Effector memory CD8-positive, alpha-beta T cell (primary cell): Measurements from ENCODE around the gene ITPR1.

Source experiments
- ATAC-seq: fragments of 150-1000 bp; cut with Tn5 transposase; replicated peaks from 2 replicates; pipeline ENCODE4 v1.10.0; 2021; ENCODE audit warnings: mild to moderate bottlenecking, moderate library complexity
- DNase-seq, 3 experiments: peaks; one replicate each; pipeline ENCODE4 v3.0.0; 2021
- H3K27ac Mint-ChIP-seq, 2 donors: one replicate each; pipeline ENCODE4 v1.8.0; 2022; ENCODE audit warnings: mild to moderate bottlenecking in 2 of 2, mixed read lengths in 2 of 2, moderate library complexity in 2 of 2
- H3K27me3 Mint-ChIP-seq, 2 donors: one replicate each; pipeline ENCODE4 v1.8.0; 2022; ENCODE audit warnings: mixed read lengths in 2 of 2
- H3K36me3 Mint-ChIP-seq: one replicate; pipeline ENCODE4 v1.8.0; 2022; ENCODE audit warnings: mild to moderate bottlenecking, moderate library complexity, mixed read lengths; ENCODE audit not compliant: insufficient read depth
- H3K4me1 Mint-ChIP-seq, 2 donors: one replicate each; pipeline ENCODE4 v1.8.0; 2022; ENCODE audit warnings: low read depth in 2 of 2, mixed read lengths in 2 of 2
- H3K4me3 Mint-ChIP-seq, 2 donors: one replicate each; pipeline ENCODE4 v1.8.0; 2022; ENCODE audit warnings: mild to moderate bottlenecking in 2 of 2, mixed read lengths in 2 of 2, moderate library complexity in 2 of 2
- H3K9me3 Mint-ChIP-seq, 2 donors: one replicate each; pipeline ENCODE4 v1.8.0; 2022; ENCODE audit warnings: mixed read lengths in 2 of 2

ITPR1 gene

DNA sequence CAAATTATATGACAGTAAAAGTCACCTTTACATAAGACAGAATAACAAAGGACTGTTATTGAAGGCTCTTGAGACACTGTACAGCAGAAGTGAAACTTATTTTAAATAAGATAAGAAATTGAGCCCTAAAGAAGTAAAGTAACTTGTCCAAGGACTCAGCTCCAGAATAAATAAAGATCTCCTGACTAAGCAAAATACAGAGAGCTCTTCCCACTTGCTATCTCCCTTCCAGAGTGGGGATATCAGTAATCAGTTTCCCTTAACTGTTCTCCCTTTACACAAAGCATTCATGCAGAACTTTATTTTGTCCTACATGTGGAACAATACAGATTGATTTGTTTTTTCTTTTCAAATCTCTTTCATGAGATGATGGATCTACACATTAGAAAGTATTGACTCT is 356.6 kb downstream of the ITPR1 start:
- DNase-seq: no peak
- Mint-ChIP-seq H3K4me1 (peaks cover 47% of the 10 kb centered on the region in 2 donors), H3K27ac (peak overlapping the region; percentile 96 to 98), H3K36me3 (peaks cover 10% of the 10 kb centered on the region), H3K27me3 (no peaks in the 10 kb centered on the region), H3K9me3 (no peaks in the 10 kb centered on the region), H3K4me3 (peak overlapping the region; percentile 25 to 65)
- no peak for ATAC-seq

DNA sequence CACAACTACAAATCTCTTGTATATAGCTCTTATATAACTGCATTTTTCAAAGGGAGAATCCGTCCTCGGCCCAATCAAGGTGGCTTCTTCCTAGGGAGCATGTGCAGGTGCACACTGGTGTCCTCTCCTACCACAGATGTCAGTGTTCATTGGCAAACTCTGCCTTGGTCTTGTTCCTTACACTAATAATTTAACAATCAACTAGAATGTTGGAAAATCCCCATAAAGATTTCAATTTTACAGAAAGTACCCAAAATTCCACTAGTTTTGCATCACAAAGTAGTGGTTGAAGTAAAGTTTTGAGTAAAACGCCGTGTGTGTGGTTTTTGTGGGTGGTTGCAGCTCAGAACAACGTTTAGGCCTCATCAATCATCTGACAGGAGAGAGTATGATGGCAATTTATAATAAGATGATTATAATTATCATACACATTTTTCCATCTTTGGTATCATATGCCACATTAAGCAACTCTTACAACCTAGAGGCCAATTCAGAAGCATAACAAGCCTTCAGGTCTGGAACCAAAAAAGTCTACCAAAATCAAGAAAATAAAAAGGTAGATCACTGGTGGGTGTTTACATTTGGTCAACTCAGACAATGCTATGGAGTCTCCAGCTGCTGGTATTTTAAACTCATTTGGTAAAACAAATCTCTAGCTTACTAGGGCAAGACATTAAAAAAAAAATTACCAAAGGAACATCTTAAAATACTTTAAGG is 357.2 kb downstream of the ITPR1 start:
- H3K4me3 Mint-ChIP-seq: peak overlapping the region; percentile 25 to 65

DNA sequence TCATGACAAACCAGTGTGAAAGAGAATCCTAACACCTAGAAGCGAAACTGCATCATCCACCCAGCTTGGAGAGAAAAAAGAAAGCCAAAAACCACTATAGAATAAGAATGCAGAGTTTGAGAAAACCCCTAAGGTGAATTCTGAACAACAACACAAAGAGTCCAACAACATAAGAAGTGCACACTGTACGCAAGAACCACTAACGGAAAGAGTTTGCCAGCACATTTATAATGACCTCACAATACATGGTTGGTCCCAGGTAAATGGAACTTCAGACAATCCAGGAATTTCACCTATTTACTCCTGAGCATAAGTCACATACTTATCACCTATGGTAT is 357.7 kb downstream of the ITPR1 start:
- Mint-ChIP-seq H3K36me3 (peaks cover 10% of the 10 kb centered on the region), H3K4me3 (peak overlapping the region in 1 of 2 donors; percentile 65), H3K9me3 (no peaks in the 10 kb centered on the region), H3K27ac (peak overlapping the region; percentile 96 to 98), H3K4me1 (peaks cover 36 to 40% of the 10 kb centered on the region in 2 donors), H3K27me3 (no peaks in the 10 kb centered on the region)
- peak; percentile 27 to 31 (median 29) for DNase-seq
- peak; percentile 79 for ATAC-seq

More for the DNA sequence above, 357.2 kb downstream of the ITPR1 start:
- ATAC-seq: peak; percentile 22
- Mint-ChIP-seq H3K27me3 (no peaks in the 10 kb centered on the region), H3K36me3 (peaks cover 10% of the 10 kb centered on the region), H3K4me1 (peaks cover 41 to 43% of the 10 kb centered on the region in 2 donors), H3K9me3 (no peaks in the 10 kb centered on the region), H3K27ac (peak overlapping the region; percentile 96 to 98)
- peak in 1 of 3 experiments; percentile 21 for DNase-seq

DNA sequence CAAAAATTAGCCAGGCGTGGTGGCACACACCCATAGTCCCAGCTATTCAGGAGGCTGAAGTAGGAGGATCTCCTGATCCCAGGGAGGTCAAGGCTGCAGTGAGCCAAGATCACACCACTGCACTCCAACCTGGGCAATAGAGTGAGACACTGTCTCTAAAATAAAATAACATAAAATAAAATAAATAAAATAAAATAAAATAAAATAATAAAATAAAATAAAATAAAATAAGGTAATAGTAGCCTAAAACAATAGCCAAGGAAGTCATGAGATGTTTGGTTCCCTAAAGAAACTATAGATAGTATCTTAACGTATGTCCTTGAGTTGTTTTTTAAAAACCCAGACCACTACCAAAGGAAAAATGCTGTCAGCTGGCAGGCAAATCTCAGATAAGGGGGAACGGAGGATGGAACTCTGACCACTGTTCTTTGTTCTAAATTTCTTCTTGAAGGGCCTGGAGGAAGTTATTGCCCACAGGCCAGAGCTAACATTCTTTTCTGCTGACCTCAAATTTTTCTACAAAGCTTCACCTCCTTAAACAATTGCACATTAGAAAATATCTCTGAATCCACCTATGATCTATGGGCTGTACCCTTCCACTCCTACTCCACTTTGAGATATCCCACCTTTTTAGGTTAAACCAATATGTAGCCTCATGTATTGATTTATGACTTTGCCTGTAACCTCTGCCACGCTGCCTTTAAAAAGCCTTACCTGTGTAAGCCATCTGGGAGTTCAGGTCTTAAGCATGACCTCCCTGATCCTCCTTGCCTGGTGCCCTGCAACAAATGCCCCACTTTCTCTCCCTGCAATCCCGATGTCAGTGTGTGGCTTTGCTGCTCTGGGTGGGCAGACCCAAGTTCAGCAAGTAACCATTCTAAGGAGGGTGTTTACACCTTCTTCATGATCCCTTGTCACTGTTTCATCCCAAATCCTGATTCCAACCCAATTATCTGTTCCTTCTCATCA is 359.9 kb downstream of the ITPR1 start:
- ATAC-seq (no peak), DNase-seq (no peak)
- peaks cover 24 to 41% of the 10 kb centered on the region in 2 donors for H3K4me1 Mint-ChIP-seq
- no peaks in the 10 kb centered on the region for H3K27me3 Mint-ChIP-seq
- H3K4me3 Mint-ChIP-seq: no peak overlapping the region
- no peaks in the 10 kb centered on the region for H3K9me3 Mint-ChIP-seq
- peak overlapping the region; percentile 96 to 98 for H3K27ac Mint-ChIP-seq
- H3K36me3 Mint-ChIP-seq: peaks cover 10% of the 10 kb centered on the region

DNA sequence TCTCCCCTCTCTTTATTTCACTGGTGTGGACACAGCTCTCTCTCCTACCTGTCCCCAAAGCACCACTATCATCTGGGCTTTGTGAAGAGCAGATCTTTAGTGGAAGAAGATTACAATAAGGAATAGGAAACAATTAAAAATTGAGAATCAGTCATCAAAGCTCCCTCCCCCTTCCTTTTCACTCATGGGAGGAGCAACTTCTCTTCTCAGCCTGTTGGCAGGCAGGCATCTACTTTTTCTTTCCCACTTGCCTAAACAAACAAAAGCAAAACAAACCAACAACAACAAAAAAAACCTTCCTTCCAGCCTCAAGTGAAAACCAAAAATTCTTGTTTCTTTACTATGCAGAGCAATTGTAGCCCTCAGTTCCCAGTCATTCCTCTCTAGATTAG is 360.6 kb downstream of the ITPR1 start:
- no peak overlapping the region for H3K4me3 Mint-ChIP-seq
- H3K4me1 Mint-ChIP-seq: peaks cover 24 to 37% of the 10 kb centered on the region in 2 donors
- ATAC-seq: no peak
- no peak for DNase-seq
- peaks cover 10% of the 10 kb centered on the region for H3K36me3 Mint-ChIP-seq
- H3K27ac Mint-ChIP-seq: peak overlapping the region; percentile 80 to 96
- no peaks in the 10 kb centered on the region for H3K27me3 Mint-ChIP-seq
- no peaks in the 10 kb centered on the region for H3K9me3 Mint-ChIP-seq

DNA sequence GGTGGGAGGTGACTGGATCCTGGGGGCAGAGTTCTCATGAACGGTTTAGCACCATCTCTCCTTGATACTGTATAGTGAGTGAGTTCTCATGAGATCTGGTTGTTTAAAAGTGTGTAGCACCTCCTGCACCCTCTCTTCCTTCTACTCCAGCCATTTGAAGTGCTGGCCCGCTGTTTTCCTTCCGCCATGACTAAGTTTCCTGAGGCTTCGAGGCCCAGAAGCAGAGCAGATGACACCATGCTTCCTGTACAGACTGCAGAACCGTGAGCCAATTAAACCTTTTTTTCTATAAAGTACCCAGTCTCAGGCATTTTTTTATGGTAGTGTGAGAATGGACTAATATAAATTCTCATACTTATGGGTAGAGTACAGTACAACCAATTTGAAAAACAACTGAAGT is 362.5 kb downstream of the ITPR1 start:
- Mint-ChIP-seq H3K27ac (peak overlapping the region in 1 of 2 donors; percentile 3), H3K27me3 (no peaks in the 10 kb centered on the region), H3K9me3 (no peaks in the 10 kb centered on the region), H3K4me3 (no peak overlapping the region), H3K4me1 (peaks cover 16 to 26% of the 10 kb centered on the region in 2 donors), H3K36me3 (peaks cover 5% of the 10 kb centered on the region)
- no peak for ATAC-seq
- no peak for DNase-seq

DNA sequence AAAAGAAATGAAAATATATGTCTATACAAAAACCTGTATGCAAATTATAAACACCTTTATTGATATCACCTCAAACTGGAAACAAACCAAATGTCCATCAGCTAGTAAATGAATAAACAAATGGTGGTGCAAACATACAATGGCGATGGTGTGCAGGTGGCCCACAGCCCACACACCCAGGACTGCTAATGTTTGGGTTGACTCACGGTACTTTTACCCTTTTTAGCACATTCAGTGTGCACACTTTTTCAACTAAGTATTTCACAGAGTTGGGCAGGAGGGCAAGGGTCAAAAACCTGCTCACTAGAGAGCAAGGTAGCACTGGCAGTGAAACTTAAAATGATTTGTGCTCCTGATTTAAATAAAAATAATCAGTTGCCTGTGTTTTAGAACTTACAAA is 363.0 kb downstream of the ITPR1 start:
- Mint-ChIP-seq H3K27me3 (no peaks in the 10 kb centered on the region), H3K36me3 (peaks cover 5% of the 10 kb centered on the region), H3K9me3 (peaks cover 0 to under 1% of the 10 kb centered on the region in 2 donors), H3K4me1 (peaks cover 11 to 21% of the 10 kb centered on the region in 2 donors), H3K4me3 (no peak overlapping the region), H3K27ac (no peak overlapping the region)
- ATAC-seq: no peak
- no peak for DNase-seq

DNA sequence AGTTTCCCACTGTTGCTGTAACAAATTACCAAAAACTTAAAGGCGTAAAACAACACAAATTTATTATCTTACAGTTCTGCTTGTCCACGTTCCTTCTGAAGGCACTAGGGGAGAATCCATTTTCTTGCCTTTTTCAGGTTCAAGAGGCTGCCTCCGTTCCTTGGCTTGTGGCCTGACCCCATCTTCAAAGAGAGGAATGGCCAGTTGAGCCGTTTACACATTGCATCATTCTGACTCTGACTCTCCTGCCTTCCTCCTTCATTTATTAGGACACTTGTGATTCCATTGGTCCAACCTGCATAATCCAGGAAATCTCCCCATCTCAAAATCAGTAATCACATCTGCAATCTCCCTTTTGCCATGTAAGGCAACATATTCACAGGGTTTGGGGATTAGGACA is 363.4 kb downstream of the ITPR1 start:
- peaks cover 5% of the 10 kb centered on the region for H3K36me3 Mint-ChIP-seq
- H3K4me3 Mint-ChIP-seq: no peak overlapping the region
- DNase-seq (no peak), ATAC-seq (no peak)
- H3K27ac Mint-ChIP-seq: no peak overlapping the region
- no peaks in the 10 kb centered on the region for H3K27me3 Mint-ChIP-seq
- H3K4me1 Mint-ChIP-seq: peaks cover 7 to 17% of the 10 kb centered on the region in 2 donors
- peaks cover 0 to 3% of the 10 kb centered on the region in 2 donors for H3K9me3 Mint-ChIP-seq

DNA sequence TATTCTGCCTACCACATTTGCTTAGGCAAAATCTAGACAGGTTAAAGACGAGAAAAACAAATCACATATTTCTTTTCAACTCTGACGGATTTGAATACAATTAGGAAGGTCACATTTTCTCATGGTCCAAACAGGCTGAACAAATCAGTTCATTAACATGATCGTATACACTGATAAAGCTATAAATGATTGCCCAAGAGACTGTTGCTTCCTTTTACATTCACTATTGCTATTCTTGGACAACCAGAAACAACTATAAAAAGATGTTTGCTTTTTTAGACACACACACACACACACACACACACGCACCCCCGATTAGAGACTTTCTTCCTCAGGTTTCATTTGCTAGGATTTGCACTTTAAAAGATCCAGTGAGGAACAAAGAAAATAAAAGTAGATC is 363.8 kb downstream of the ITPR1 start:
- DNase-seq (no peak), ATAC-seq (no peak)
- Mint-ChIP-seq H3K9me3 (peaks cover 0 to 3% of the 10 kb centered on the region in 2 donors), H3K27me3 (no peaks in the 10 kb centered on the region), H3K4me3 (no peak overlapping the region), H3K27ac (no peak overlapping the region), H3K36me3 (peaks cover 5% of the 10 kb centered on the region), H3K4me1 (peaks cover 3 to 14% of the 10 kb centered on the region in 2 donors)

DNA sequence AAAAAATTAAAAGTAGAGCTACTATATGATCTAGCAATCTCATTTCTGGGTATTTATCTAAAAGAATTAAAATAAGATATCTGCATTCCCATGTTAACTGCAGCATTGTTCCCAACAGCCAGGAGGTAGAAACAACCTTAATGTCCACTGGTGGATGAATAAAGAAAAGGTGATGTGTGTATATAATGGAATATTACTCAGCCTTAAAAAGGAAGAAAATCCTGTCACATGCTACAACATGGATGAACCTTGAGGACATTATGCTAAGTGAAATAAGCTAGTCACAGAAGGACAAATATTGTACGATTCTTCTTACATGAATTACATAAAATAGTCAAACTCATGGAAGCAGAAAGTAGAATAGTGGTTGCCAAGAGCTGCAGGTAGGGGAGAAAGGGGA is 366.6 kb downstream of the ITPR1 start:
- H3K27me3 Mint-ChIP-seq: no peaks in the 10 kb centered on the region
- peak overlapping the region in 1 of 2 donors; percentile 25 for H3K27ac Mint-ChIP-seq
- ATAC-seq (no peak), DNase-seq (no peak)
- H3K9me3 Mint-ChIP-seq: peaks cover 0 to 3% of the 10 kb centered on the region in 2 donors
- peaks cover 0 to 4% of the 10 kb centered on the region in 2 donors for H3K4me1 Mint-ChIP-seq
- H3K4me3 Mint-ChIP-seq: no peak overlapping the region
- H3K36me3 Mint-ChIP-seq: no peaks in the 10 kb centered on the region

DNA sequence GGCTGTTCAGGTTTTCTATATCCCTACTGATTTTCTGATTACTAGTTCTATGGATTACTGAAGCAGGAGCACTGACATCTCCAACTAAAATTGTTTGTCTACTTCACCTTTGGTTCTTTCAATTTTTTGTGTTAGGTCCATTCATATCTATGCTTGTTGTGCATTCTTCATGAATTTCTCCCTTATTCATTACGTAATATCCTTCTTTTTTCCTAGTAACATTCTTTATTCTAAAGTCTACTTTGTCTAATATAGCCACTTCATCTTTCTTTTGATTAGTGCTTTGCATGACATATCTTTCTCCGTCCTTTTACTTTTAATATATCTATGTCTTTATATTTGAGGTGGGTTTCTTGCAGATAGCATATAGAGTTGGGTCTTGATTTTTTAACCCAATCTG is 369.8 kb downstream of the ITPR1 start:
- DNase-seq (no peak), ATAC-seq (no peak)
- Mint-ChIP-seq H3K27ac (no peak overlapping the region), H3K9me3 (peaks cover 0 to 3% of the 10 kb centered on the region in 2 donors), H3K36me3 (peaks cover 12% of the 10 kb centered on the region), H3K4me1 (peaks cover 7 to 12% of the 10 kb centered on the region in 2 donors), H3K27me3 (no peaks in the 10 kb centered on the region), H3K4me3 (no peak overlapping the region)

DNA sequence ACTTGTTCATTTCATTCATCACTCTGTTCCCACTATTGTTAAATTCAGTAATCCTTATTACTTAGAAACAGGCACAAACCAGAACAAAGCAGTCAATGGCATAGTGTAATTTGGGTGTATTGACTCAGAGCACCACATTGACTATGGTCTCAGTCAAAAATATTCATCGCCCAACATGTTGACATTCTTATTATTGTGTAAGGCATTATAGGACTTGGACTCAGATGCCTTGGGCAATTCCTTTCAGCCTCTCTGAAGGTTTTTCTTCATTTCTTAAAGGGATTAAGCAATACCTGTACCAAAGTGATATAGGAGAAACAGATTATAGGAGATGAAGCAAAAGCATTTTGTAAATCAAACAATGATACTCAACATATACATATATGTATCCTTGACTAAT is 371.4 kb downstream of the ITPR1 start:
- Mint-ChIP-seq H3K4me3 (no peak overlapping the region), H3K27me3 (no peaks in the 10 kb centered on the region), H3K36me3 (peaks cover 28% of the 10 kb centered on the region), H3K4me1 (peaks cover 7 to 17% of the 10 kb centered on the region in 2 donors), H3K9me3 (peaks cover 0 to 3% of the 10 kb centered on the region in 2 donors), H3K27ac (no peak overlapping the region)
- DNase-seq (no peak), ATAC-seq (no peak)

DNA sequence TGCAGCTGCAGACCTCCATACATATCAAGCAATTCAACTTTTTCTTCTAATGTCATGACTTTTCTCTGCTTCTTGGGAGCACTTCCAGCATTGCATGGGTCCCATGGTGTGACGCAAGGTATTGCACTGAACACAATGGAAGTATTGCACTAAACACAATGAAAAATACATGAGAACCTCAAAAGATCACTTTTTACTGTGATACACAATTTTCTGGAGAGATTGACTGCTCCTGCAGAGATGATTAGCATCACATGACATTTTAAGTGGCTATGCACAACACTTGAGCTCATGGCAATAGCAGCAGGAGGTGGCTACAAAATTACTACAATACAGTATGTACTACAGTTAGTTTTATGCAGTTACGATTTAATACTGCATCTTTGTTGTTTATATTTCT is 372.6 kb downstream of the ITPR1 start:
- no peak overlapping the region for H3K27ac Mint-ChIP-seq
- no peak overlapping the region for H3K4me3 Mint-ChIP-seq
- peaks cover 7 to 19% of the 10 kb centered on the region in 2 donors for H3K4me1 Mint-ChIP-seq
- H3K27me3 Mint-ChIP-seq: no peaks in the 10 kb centered on the region
- peaks cover 31% of the 10 kb centered on the region for H3K36me3 Mint-ChIP-seq
- peaks cover 0 to 3% of the 10 kb centered on the region in 2 donors for H3K9me3 Mint-ChIP-seq
- DNase-seq (no peak), ATAC-seq (no peak)
